Activated naive CD8-positive, alpha-beta T cell treated with anti-CD3 and anti-CD28 coated beads, Interleukin-2, amount 50 U/mL, for 24 hours (primary cell): ENCODE data around the gene GSTM3.
"Not testable (repeated sequence)": the region's sequence is repeated elsewhere in the genome, so short reads cannot be mapped to it uniquely, and the experiment has no call there.

Source experiments
- ATAC-seq: fragments of 150-1000 bp; cut with Tn5 transposase; one replicate; pipeline ENCODE4 v1.10.0; 2021
- DNase-seq: peaks from one replicate; pipeline ENCODE4 v3.0.0; 2021
- H3K27ac Mint-ChIP-seq: one replicate; pipeline ENCODE4 v1.8.0; 2021; ENCODE audit warnings: mild to moderate bottlenecking, mixed read lengths
- H3K27me3 Mint-ChIP-seq: one replicate; pipeline ENCODE4 v1.8.0; 2021; ENCODE audit warnings: mixed read lengths
- H3K36me3 Mint-ChIP-seq: one replicate; pipeline ENCODE4 v1.8.0; 2021; ENCODE audit warnings: low read depth, mixed read lengths
- H3K4me1 Mint-ChIP-seq: one replicate; pipeline ENCODE4 v1.8.0; 2021; ENCODE audit warnings: mixed read lengths
- H3K4me3 Mint-ChIP-seq: one replicate; pipeline ENCODE4 v1.8.0; 2021; ENCODE audit warnings: mild to moderate bottlenecking, moderate library complexity, mixed read lengths
- H3K9me3 Mint-ChIP-seq: one replicate; pipeline ENCODE4 v1.8.0; 2021; ENCODE audit warnings: mixed read lengths

GSTM3 gene

GRCh38 chr1:109768820-109769219, 28.0 kb upstream of the GSTM3 start:
- no peaks in the 10 kb centered on the region for H3K4me1 Mint-ChIP-seq
- DNase-seq (no peak), ATAC-seq (no peak)
- no peak overlapping the region for H3K27ac Mint-ChIP-seq
- H3K36me3 Mint-ChIP-seq, result no peaks in the 10 kb centered on the region
- no peak overlapping the region for H3K4me3 Mint-ChIP-seq
- H3K9me3 Mint-ChIP-seq, result no peaks in the 10 kb centered on the region
- no peaks in the 10 kb centered on the region for H3K27me3 Mint-ChIP-seq

- no peak for DNase-seq
- H3K4me1 Mint-ChIP-seq, result no peaks in the 10 kb centered on the region
- no peaks in the 10 kb centered on the region for H3K27me3 Mint-ChIP-seq
- H3K36me3 Mint-ChIP-seq, result no peaks in the 10 kb centered on the region
- no peak overlapping the region for H3K27ac Mint-ChIP-seq
- no peak for ATAC-seq
- no peak overlapping the region for H3K4me3 Mint-ChIP-seq
- no peaks in the 10 kb centered on the region for H3K9me3 Mint-ChIP-seq
Measured at GRCh38 chr1:109768335-109768650, 27.5 kb upstream of the GSTM3 start.

- Mint-ChIP-seq H3K27ac (no peak overlapping the region), H3K4me3 (no peak overlapping the region), H3K27me3 (no peaks in the 10 kb centered on the region), H3K9me3 (no peaks in the 10 kb centered on the region), H3K36me3 (no peaks in the 10 kb centered on the region), H3K4me1 (no peaks in the 10 kb centered on the region)
- no peak for ATAC-seq
- no peak for DNase-seq
Measured at GRCh38 chr1:109767637-109768334, 26.9 kb upstream of the GSTM3 start.

GRCh38 chr1:109766991-109767636, 26.3 kb upstream of the GSTM3 start:
- H3K4me1 Mint-ChIP-seq, H3K27ac Mint-ChIP-seq, H3K9me3 Mint-ChIP-seq, ATAC-seq, DNase-seq, H3K27me3 Mint-ChIP-seq, H3K36me3 Mint-ChIP-seq, H3K4me3 Mint-ChIP-seq: not testable (repeated sequence)

GRCh38 chr1:109765896-109766615, 25.2 kb upstream of the GSTM3 start:
- no peak for ATAC-seq
- Mint-ChIP-seq H3K36me3 (no peaks in the 10 kb centered on the region), H3K27me3 (no peaks in the 10 kb centered on the region), H3K27ac (no peak overlapping the region), H3K9me3 (no peaks in the 10 kb centered on the region), H3K4me1 (no peaks in the 10 kb centered on the region), H3K4me3 (no peak overlapping the region)
- DNase-seq, result no peak

- no peaks in the 10 kb centered on the region for H3K9me3 Mint-ChIP-seq
- H3K27me3 Mint-ChIP-seq, result no peaks in the 10 kb centered on the region
- ATAC-seq, result no peak
- no peak for DNase-seq
- no peaks in the 10 kb centered on the region for H3K36me3 Mint-ChIP-seq
- no peaks in the 10 kb centered on the region for H3K4me1 Mint-ChIP-seq
- H3K4me3 Mint-ChIP-seq, result no peak overlapping the region
- no peak overlapping the region for H3K27ac Mint-ChIP-seq
Measured at GRCh38 chr1:109765483-109765815, 24.6 kb upstream of the GSTM3 start.

- Mint-ChIP-seq H3K36me3 (no peaks in the 10 kb centered on the region), H3K9me3 (no peaks in the 10 kb centered on the region), H3K4me1 (no peaks in the 10 kb centered on the region), H3K4me3 (no peak overlapping the region), H3K27me3 (no peaks in the 10 kb centered on the region), H3K27ac (no peak overlapping the region)
- ATAC-seq (no peak), DNase-seq (no peak)
Measured at GRCh38 chr1:109764561-109765482, 24.0 kb upstream of the GSTM3 start.

GRCh38 chr1:109763646-109764415, 23.0 kb upstream of the GSTM3 start, which contains the start of gene EPS8L3:
Gene EPS8L3 (minus strand): TSS chr1:109763923. CDS start chr1:109761749, 2,174 bp downstream.
- DNase-seq (no peak), ATAC-seq (no peak)
- H3K4me1 Mint-ChIP-seq, result no peaks in the 10 kb centered on the region
- H3K36me3 Mint-ChIP-seq, result no peaks in the 10 kb centered on the region
- no peaks in the 10 kb centered on the region for H3K27me3 Mint-ChIP-seq
- H3K4me3 Mint-ChIP-seq, result no peak within 1 kb of the TSS
- H3K9me3 Mint-ChIP-seq, result no peaks in the 10 kb centered on the region
- peak within 1 kb of the TSS; percentile 41 for H3K27ac Mint-ChIP-seq

- Mint-ChIP-seq H3K27ac (peak overlapping the region; percentile 41), H3K27me3 (no peaks in the 10 kb centered on the region), H3K4me3 (no peak overlapping the region), H3K4me1 (no peaks in the 10 kb centered on the region), H3K9me3 (no peaks in the 10 kb centered on the region), H3K36me3 (no peaks in the 10 kb centered on the region)
- DNase-seq (no peak), ATAC-seq (no peak)
Measured at GRCh38 chr1:109762821-109763645, 22.2 kb upstream of the GSTM3 start.

- Mint-ChIP-seq H3K36me3 (no peaks in the 10 kb centered on the region), H3K27ac (no peak overlapping the region), H3K4me3 (no peak overlapping the region), H3K4me1 (no peaks in the 10 kb centered on the region), H3K27me3 (no peaks in the 10 kb centered on the region), H3K9me3 (no peaks in the 10 kb centered on the region)
- DNase-seq (no peak), ATAC-seq (no peak)
Measured at GRCh38 chr1:109762039-109762585, 21.3 kb upstream of the GSTM3 start.

- no peak overlapping the region for H3K27ac Mint-ChIP-seq
- no peaks in the 10 kb centered on the region for H3K27me3 Mint-ChIP-seq
- H3K4me3 Mint-ChIP-seq, result no peak overlapping the region
- H3K9me3 Mint-ChIP-seq, result no peaks in the 10 kb centered on the region
- no peak for ATAC-seq
- no peak for DNase-seq
- H3K4me1 Mint-ChIP-seq, result no peaks in the 10 kb centered on the region
- no peaks in the 10 kb centered on the region for H3K36me3 Mint-ChIP-seq
Measured at GRCh38 chr1:109761227-109762038, 20.6 kb upstream of the GSTM3 start.

GRCh38 chr1:109760581-109761226, 19.9 kb upstream of the GSTM3 start:
- Mint-ChIP-seq H3K4me1 (no peaks in the 10 kb centered on the region), H3K9me3 (no peaks in the 10 kb centered on the region), H3K4me3 (no peak overlapping the region), H3K27me3 (no peaks in the 10 kb centered on the region), H3K27ac (no peak overlapping the region), H3K36me3 (no peaks in the 10 kb centered on the region)
- no peak for DNase-seq
- no peak for ATAC-seq
